Neural crest cell (in vitro differentiated cells): ENCODE data around the gene FRMD4A. TPM values are rescaled to one million over a fixed set of nuclear protein-coding genes. Genes with fewer than 3 reads are reported as not detected.

Experiments
- DNase-seq: peaks from one replicate; pipeline ENCODE4 v3.0.0; 2021; ENCODE audit warnings: low read depth, mixed read lengths, low spot score
- H3K27ac Mint-ChIP-seq: one replicate; pipeline ENCODE4 v1.8.0; 2021; ENCODE audit warnings: mild to moderate bottlenecking, mixed read lengths; ENCODE audit not compliant: unreplicated experiment
- H3K27me3 Mint-ChIP-seq: 2 replicates; pipeline ENCODE4 v1.8.0; 2021; ENCODE audit warnings: low read depth, mild to moderate bottlenecking, mixed read lengths
- H3K36me3 Mint-ChIP-seq: 2 replicates; pipeline ENCODE4 v1.8.0; 2021; ENCODE audit warnings: low read depth, mild to moderate bottlenecking, mixed read lengths
- H3K4me1 Mint-ChIP-seq: 2 replicates; pipeline ENCODE4 v1.8.0; 2021; ENCODE audit warnings: mixed read lengths
- H3K4me3 Mint-ChIP-seq: one replicate; pipeline ENCODE4 v1.8.0; 2021; ENCODE audit warnings: mild to moderate bottlenecking, mixed read lengths
- H3K9me3 Mint-ChIP-seq: 2 replicates; pipeline ENCODE4 v1.8.0; 2021; ENCODE audit warnings: mixed read lengths
- CTCF ChIP-seq: fragments of 200-600 bp; sonication (generic); conservative IDR thresholded peaks from 2 replicates; pipeline ENCODE4 v1.5.0; 2021; ENCODE audit warnings: antibody characterized with exemption, mild to moderate bottlenecking
- total RNA-seq: library from RNA; stranded (reverse); gene quantifications from 2 replicates; pipeline ENCODE4 v1.2.1, GENCODE V29; 2021

FRMD4A gene
- total RNA-seq, 1 donor from 2014 or later = 65.3 TPM

- no peak for TF ChIP-seq CTCF
- DNase-seq = no peak
- no peaks in the 10 kb centered on the region for H3K9me3 Mint-ChIP-seq
- peak overlapping the region; percentile 54 for H3K27ac Mint-ChIP-seq
- H3K4me3 Mint-ChIP-seq = no peak overlapping the region
- peaks cover 22% of the 10 kb centered on the region for H3K27me3 Mint-ChIP-seq
- H3K4me1 Mint-ChIP-seq = no peaks in the 10 kb centered on the region
- no peaks in the 10 kb centered on the region for H3K36me3 Mint-ChIP-seq
These were observed 9.5 kb upstream of the FRMD4A start for GRCh38 chr10:14340051-14340744.

- no peak for DNase-seq
- Mint-ChIP-seq H3K4me3 (no peak overlapping the region), H3K4me1 (no peaks in the 10 kb centered on the region), H3K9me3 (no peaks in the 10 kb centered on the region), H3K27ac (no peak overlapping the region), H3K36me3 (no peaks in the 10 kb centered on the region), H3K27me3 (peaks cover 21% of the 10 kb centered on the region)
- no peak for TF ChIP-seq CTCF
These were observed 6.0 kb upstream of the FRMD4A start for GRCh38 chr10:14336736-14337135.

GRCh38 chr10:14334771-14335170 lies 4.0 kb upstream of the FRMD4A start:
- Mint-ChIP-seq H3K36me3 (no peaks in the 10 kb centered on the region), H3K9me3 (no peaks in the 10 kb centered on the region), H3K27ac (no peak overlapping the region), H3K4me3 (no peak overlapping the region), H3K4me1 (peaks cover 7% of the 10 kb centered on the region), H3K27me3 (peaks cover 31% of the 10 kb centered on the region)
- DNase-seq = no peak
- TF ChIP-seq CTCF = no peak

- no peak for TF ChIP-seq CTCF
- Mint-ChIP-seq H3K4me3 (no peak overlapping the region), H3K36me3 (no peaks in the 10 kb centered on the region), H3K4me1 (peaks cover 7% of the 10 kb centered on the region), H3K9me3 (no peaks in the 10 kb centered on the region), H3K27ac (no peak overlapping the region), H3K27me3 (peaks cover 34% of the 10 kb centered on the region)
- DNase-seq = no peak
These were observed 2.9 kb upstream of the FRMD4A start for GRCh38 chr10:14333606-14334005.

GRCh38 chr10:14332903-14333302 lies 2.2 kb upstream of the FRMD4A start:
- no peak for TF ChIP-seq CTCF
- Mint-ChIP-seq H3K27me3 (peaks cover 31% of the 10 kb centered on the region), H3K4me1 (peaks cover 7% of the 10 kb centered on the region), H3K4me3 (no peak overlapping the region), H3K36me3 (no peaks in the 10 kb centered on the region), H3K27ac (no peak overlapping the region), H3K9me3 (no peaks in the 10 kb centered on the region)
- DNase-seq = no peak
